Activated naive CD8-positive, alpha-beta T cell treated with anti-CD3 and anti-CD28 coated beads, Interleukin-2, amount 50 U/mL, for 24 hours (primary cell): ENCODE data around the gene VMAC.
A peak's percentile ranks its signal among the peaks of the same experiment; 100 is the strongest.

Experiments used
- ATAC-seq: fragments of 150-1000 bp; cut with Tn5 transposase; one replicate; pipeline ENCODE4 v1.10.0; 2021
- DNase-seq: peaks from one replicate; pipeline ENCODE4 v3.0.0; 2021
- H3K27ac Mint-ChIP-seq: one replicate; pipeline ENCODE4 v1.8.0; 2021; ENCODE audit warnings: mild to moderate bottlenecking, mixed read lengths
- H3K27me3 Mint-ChIP-seq: one replicate; pipeline ENCODE4 v1.8.0; 2021; ENCODE audit warnings: mixed read lengths
- H3K36me3 Mint-ChIP-seq: one replicate; pipeline ENCODE4 v1.8.0; 2021; ENCODE audit warnings: low read depth, mixed read lengths
- H3K4me1 Mint-ChIP-seq: one replicate; pipeline ENCODE4 v1.8.0; 2021; ENCODE audit warnings: mixed read lengths
- H3K4me3 Mint-ChIP-seq: one replicate; pipeline ENCODE4 v1.8.0; 2021; ENCODE audit warnings: mild to moderate bottlenecking, moderate library complexity, mixed read lengths
- H3K9me3 Mint-ChIP-seq: one replicate; pipeline ENCODE4 v1.8.0; 2021; ENCODE audit warnings: mixed read lengths

VMAC gene

GRCh38 chr19:5893907-5894703, 10.6 kb upstream of the VMAC start:
- peaks cover 9% of the 10 kb centered on the region for H3K27me3 Mint-ChIP-seq
- H3K9me3 Mint-ChIP-seq, result no peaks in the 10 kb centered on the region
- DNase-seq, result no peak
- no peaks in the 10 kb centered on the region for H3K36me3 Mint-ChIP-seq
- no peak overlapping the region for H3K4me3 Mint-ChIP-seq
- no peak overlapping the region for H3K27ac Mint-ChIP-seq
- no peak for ATAC-seq
- peaks cover 4% of the 10 kb centered on the region for H3K4me1 Mint-ChIP-seq

DNA sequence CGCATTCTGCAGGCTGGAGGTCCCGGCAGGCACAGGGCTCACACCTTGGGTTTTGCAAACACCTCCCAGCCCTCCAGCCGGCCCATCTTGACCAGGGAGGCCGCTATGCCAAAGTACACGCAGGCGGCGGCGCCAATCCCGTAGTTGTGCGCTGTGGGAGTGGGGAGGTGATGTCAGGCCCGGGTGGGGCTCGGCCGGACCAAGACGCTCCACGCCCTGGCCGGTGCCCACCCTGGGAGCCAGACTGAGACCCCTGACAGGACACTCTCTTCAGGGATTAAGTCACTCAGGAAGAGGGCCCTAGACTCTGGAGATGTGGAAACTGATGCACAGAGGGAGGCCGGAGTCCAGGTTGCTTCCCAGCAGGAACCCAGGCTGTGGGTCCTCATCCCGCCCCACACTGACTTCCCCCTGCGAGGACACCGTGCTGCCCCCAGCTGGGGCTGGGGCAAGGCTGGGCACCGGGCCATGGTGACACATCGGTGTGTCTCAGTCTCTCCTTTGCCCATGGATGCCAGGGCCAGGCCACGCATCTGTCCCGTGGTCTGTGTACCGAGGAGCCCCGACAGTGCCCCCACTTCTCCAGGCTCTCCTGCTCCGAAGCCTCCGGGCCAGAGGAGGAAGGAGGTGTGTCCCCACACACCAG, 9.8 kb upstream of the VMAC start:
- no peak overlapping the region for H3K27ac Mint-ChIP-seq
- peaks cover 4% of the 10 kb centered on the region for H3K4me1 Mint-ChIP-seq

GRCh38 chr19:5895409-5895808, 9.3 kb upstream of the VMAC start:
- Mint-ChIP-seq H3K9me3 (no peaks in the 10 kb centered on the region), H3K4me3 (no peak overlapping the region), H3K27me3 (no peaks in the 10 kb centered on the region), H3K36me3 (peaks cover 4% of the 10 kb centered on the region), H3K27ac (no peak overlapping the region), H3K4me1 (peaks cover 7% of the 10 kb centered on the region)
- DNase-seq, result no peak
- no peak for ATAC-seq

More for the DNA sequence above, 9.8 kb upstream of the VMAC start:
- no peaks in the 10 kb centered on the region for H3K9me3 Mint-ChIP-seq
- H3K27me3 Mint-ChIP-seq, result peaks cover 3% of the 10 kb centered on the region
- DNase-seq (no peak), ATAC-seq (no peak)
- H3K4me3 Mint-ChIP-seq, result no peak overlapping the region
- H3K36me3 Mint-ChIP-seq, result peaks cover under 1% of the 10 kb centered on the region

DNA sequence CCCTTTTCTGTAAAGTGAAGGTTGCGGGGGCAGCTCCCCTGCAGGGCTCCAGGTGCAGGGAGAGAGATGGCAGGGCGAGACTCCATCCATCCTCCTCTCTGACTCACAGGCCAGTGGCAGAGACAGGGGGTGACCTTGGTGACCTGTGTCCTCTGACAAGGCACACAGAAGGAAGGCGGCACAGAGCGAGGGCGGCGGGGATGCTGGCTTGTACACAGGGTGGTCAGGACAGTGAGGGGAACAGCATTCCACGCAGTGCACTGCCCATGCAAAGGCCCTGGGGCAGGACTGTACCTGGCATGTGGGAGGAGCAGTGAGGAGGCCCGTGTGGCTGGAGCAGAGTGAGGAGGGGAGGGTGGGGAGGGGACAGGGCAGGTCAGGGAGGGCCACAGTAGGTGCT, 8.8 kb upstream of the VMAC start:
- Mint-ChIP-seq H3K27ac (no peak overlapping the region), H3K27me3 (no peaks in the 10 kb centered on the region), H3K4me1 (peaks cover 8% of the 10 kb centered on the region)

DNA sequence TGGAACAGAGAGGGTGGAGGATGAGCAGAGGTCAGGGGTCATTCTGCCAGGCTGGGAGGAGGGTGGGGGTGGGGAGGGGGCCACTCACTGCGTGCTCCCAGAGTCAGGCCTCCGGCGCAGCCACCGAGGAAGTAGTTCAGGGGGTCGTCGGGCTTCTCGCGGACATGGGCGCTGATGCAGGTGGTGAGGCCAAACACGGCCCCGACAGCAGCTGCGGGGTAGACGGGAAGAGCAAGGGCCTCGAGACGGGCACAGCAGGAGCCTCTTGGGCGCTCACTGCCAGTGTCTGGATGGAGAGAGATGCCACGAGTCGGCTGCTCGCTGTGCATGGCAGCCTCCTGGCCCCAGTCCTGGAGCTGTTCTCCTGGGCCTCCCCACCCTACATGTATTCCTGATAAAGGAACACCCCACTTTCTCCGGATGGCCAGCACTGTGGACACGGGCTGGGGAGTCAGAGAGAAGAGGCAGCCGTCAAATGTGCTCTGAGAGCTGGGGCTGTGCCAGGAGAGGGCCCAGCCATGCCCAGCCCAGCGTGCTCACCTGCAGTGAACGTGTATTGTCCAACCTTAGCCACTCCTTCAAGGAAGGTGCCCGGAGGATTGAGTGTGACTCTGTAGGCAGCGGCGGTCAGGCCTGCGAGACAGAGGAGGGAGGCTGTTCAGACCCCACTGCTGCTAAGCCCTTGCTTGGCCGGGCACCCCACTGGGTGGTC, 8.2 kb upstream of the VMAC start:
- no peaks in the 10 kb centered on the region for H3K9me3 Mint-ChIP-seq
- peaks cover 9% of the 10 kb centered on the region for H3K36me3 Mint-ChIP-seq
- no peak for ATAC-seq
- no peak overlapping the region for H3K27ac Mint-ChIP-seq
- H3K4me1 Mint-ChIP-seq, result peaks cover 14% of the 10 kb centered on the region
- no peak for DNase-seq
- no peaks in the 10 kb centered on the region for H3K27me3 Mint-ChIP-seq
- H3K4me3 Mint-ChIP-seq, result no peak overlapping the region

More for the DNA sequence above, 8.8 kb upstream of the VMAC start:
- DNase-seq (no peak), ATAC-seq (no peak)
- Mint-ChIP-seq H3K4me3 (no peak overlapping the region), H3K9me3 (no peaks in the 10 kb centered on the region), H3K36me3 (peaks cover 4% of the 10 kb centered on the region)

DNA sequence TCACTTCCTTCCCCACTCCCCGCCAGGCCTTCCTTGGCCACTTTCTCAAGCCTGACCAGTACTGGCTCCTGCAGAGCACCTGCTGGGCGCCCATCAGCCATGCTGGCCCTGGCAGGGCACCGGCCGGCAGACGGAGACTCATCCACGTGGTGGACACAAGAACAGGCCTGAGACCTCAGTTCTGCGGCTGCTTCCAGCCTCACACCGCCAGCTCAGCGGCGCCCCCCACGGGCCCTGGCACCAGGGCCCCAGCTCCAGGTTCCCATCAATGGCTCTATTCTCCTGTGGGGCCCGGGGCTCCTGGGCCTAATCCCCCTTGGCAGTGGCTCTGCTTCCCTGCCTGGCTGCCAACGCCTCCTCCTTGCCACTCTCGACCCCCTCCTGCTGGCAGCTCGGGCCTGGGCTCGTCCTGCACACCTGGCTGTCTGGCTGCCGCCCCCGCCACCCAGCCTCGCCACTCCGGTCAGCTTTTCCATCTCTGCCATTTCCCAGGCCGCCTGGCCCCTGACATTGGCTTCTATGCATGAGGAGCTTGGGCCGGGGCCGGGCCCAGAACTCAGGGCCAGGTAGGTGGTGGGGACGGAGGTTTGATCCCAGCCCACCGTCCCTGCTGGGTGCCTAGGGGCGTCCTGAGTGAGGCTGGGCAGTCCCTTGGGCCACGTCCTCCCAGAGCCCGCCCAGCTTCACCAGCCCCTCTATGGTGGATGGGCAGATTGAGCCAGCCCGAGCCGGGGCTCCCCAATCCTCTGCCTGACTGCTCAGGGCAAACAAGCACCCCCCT, 7.3 kb upstream of the VMAC start:
- Mint-ChIP-seq H3K4me3 (no peak overlapping the region), H3K27ac (no peak overlapping the region), H3K9me3 (no peaks in the 10 kb centered on the region), H3K36me3 (peaks cover 9% of the 10 kb centered on the region), H3K4me1 (peaks cover 16% of the 10 kb centered on the region), H3K27me3 (no peaks in the 10 kb centered on the region)
- ATAC-seq (no peak), DNase-seq (no peak)

GRCh38 chr19:5899728-5900526, 4.7 kb upstream of the VMAC start:
- no peak overlapping the region for H3K27ac Mint-ChIP-seq
- DNase-seq, result no peak
- no peak for ATAC-seq
- H3K27me3 Mint-ChIP-seq, result no peaks in the 10 kb centered on the region
- peaks cover 32% of the 10 kb centered on the region for H3K4me1 Mint-ChIP-seq
- no peak overlapping the region for H3K4me3 Mint-ChIP-seq
- H3K9me3 Mint-ChIP-seq, result no peaks in the 10 kb centered on the region
- peaks cover 11% of the 10 kb centered on the region for H3K36me3 Mint-ChIP-seq

GRCh38 chr19:5900976-5901375, 3.7 kb upstream of the VMAC start:
- H3K4me3 Mint-ChIP-seq, result no peak overlapping the region
- H3K27me3 Mint-ChIP-seq, result no peaks in the 10 kb centered on the region
- no peaks in the 10 kb centered on the region for H3K9me3 Mint-ChIP-seq
- peaks cover 36% of the 10 kb centered on the region for H3K4me1 Mint-ChIP-seq
- H3K27ac Mint-ChIP-seq, result peak overlapping the region; percentile 62
- no peak for ATAC-seq
- H3K36me3 Mint-ChIP-seq, result peaks cover 11% of the 10 kb centered on the region
- no peak for DNase-seq

DNA sequence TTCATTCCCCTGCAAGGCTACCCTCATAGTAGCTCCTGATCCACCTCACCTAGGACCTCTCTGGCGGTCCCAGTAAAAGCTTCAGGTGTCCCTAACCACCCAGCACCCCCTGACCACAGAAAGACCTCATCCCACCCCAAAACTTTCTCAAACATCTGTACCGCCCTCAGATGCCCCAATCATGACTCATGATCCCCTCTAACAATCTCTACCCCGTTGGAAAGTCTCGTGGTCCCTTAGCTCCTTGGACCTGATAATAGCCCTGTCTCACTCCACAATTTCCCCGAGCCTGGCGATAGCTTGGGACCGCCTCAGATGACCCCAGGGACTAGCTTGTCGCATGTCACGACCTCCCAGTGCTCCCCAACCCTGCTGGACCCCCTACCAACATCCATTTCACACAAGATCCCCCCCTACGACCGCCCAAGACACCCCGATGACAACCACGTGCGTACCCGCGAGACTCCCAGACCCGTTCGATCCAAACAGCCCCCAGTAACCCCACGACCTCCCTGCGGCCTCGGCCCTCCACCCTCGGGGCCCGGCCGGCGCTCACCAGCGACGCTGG, 1.5 kb upstream of the VMAC start:
- DNase-seq, result peak; percentile 29

DNA sequence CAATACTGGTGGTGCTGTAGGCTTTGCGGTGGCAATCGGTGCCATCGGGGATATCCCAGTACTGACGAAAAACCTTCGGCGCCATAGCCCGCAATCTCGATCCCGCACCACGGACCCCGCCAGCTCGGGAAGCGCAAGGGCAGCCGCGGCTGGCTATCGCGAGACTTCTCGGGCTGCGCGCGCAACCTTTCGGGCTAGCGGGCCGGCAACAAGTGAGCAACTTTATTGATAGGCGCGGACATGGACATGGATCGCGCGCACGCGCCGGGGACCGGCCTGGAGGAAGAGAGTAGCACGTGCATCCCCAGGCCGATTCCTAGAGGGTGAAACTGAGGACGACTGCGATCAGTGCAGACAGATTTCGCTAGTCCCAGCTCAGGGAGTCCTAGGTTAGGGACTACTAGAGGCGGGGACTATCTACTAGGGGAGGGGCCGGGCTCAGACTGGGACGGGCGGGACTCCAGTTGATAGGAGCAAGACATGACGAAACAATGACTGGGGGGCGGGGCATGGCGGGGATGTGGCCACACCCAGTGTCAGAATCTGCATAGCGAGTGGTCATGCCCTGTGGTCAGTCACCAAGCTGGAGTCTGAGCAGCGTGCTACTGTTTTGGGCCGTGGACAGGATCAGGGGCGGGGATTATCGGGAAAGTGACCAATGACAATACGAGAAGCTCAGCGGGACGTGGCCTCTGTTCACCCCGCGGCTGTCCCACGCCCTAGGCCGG, 884 bp upstream of the VMAC start, which contains the start of gene NDUFA11:
Gene NDUFA11 (minus strand): TSS at position 167 of the 728 bp plus-strand sequence. CDS start 82 bp downstream, at position 85.
- peaks cover 18% of the 10 kb centered on the region for H3K36me3 Mint-ChIP-seq
- H3K27ac Mint-ChIP-seq, result peak within 1 kb of the TSS; percentile 99
- H3K4me3 Mint-ChIP-seq, result peak within 1 kb of the TSS; percentile 94
- ATAC-seq (peak; percentile 41), DNase-seq (peak; percentile 98)
- H3K4me1 Mint-ChIP-seq, result peaks cover 57% of the 10 kb centered on the region
- H3K27me3 Mint-ChIP-seq, result no peaks in the 10 kb centered on the region
- H3K9me3 Mint-ChIP-seq, result no peaks in the 10 kb centered on the region

More for the DNA sequence above, 1.5 kb upstream of the VMAC start:
- no peaks in the 10 kb centered on the region for H3K9me3 Mint-ChIP-seq
- ATAC-seq, result no peak
- peak overlapping the region; percentile 94 for H3K4me3 Mint-ChIP-seq
- H3K27me3 Mint-ChIP-seq, result no peaks in the 10 kb centered on the region
- peaks cover 57% of the 10 kb centered on the region for H3K4me1 Mint-ChIP-seq
- peak overlapping the region; percentile 99 for H3K27ac Mint-ChIP-seq
- H3K36me3 Mint-ChIP-seq, result peaks cover 18% of the 10 kb centered on the region

DNA sequence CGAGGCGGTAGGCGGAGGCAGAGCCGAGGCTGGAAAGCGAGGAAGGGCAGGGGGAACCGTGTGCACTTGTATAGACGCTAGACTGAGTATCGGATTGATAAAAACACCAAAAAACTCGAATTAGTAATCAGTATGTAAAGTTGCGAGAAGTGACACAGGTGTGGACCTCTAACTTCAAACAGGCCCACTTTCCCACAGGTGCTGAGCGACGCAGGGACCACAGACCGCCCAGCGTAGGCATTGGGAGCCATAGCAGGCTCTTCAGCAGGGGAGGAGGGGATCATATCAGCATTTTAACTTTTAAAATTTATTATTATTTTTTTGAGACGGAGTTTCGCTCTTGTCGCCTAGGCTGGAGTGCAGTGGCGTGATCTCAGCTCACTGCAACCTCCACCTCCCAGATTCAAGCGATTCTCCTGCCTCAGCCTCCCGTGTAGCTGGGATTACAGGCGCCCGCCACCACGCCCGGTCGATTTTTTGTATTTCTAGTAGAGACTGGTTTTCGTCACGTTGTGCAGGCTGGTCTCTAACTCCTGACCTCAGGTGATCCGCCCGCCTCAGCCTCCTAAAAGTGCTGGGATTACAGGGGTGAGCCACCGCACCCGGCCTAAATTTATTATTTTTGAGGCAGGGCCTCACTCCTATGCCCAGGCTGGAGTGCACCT, 574 bp downstream of the VMAC start:
- H3K9me3 Mint-ChIP-seq, result no peaks in the 10 kb centered on the region
- peak overlapping the region; percentile 73 for H3K27ac Mint-ChIP-seq
- ATAC-seq (no peak), DNase-seq (no peak)
- peak overlapping the region; percentile 94 for H3K4me3 Mint-ChIP-seq
- peaks cover 15% of the 10 kb centered on the region for H3K36me3 Mint-ChIP-seq
- peaks cover 55% of the 10 kb centered on the region for H3K4me1 Mint-ChIP-seq
- no peaks in the 10 kb centered on the region for H3K27me3 Mint-ChIP-seq

DNA sequence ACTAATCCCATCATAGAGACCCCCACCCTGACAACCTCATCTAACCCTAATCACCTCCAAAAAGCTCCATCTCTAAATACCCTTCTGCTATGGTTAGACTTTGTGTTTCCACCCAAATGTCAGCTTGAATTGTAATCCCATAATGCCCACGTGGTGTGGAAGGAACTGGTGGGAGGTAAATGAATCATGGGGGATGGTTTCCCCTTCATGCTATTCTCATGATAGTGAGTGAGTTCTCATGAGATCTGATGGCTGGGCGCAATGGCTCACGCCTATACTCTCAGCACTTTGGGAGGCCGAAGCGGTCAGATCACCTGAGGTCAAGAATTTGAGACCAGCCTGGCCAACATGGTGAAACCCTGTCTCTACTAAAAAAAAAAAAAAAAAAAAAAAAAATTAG, 2.6 kb downstream of the VMAC start:
- H3K4me1 Mint-ChIP-seq, result peaks cover 42% of the 10 kb centered on the region
- H3K4me3 Mint-ChIP-seq, result peak overlapping the region; percentile 42
- peak; percentile 21 for DNase-seq
- peaks cover 10% of the 10 kb centered on the region for H3K36me3 Mint-ChIP-seq
- no peaks in the 10 kb centered on the region for H3K9me3 Mint-ChIP-seq
- H3K27ac Mint-ChIP-seq, result peak overlapping the region; percentile 87
- no peak for ATAC-seq
- H3K27me3 Mint-ChIP-seq, result no peaks in the 10 kb centered on the region
